Measurements from ENCODE around the gene SLC46A1.
A peak's percentile ranks its signal among the peaks of the same experiment; 100 is the strongest.

The SLC46A1 gene

DNA sequence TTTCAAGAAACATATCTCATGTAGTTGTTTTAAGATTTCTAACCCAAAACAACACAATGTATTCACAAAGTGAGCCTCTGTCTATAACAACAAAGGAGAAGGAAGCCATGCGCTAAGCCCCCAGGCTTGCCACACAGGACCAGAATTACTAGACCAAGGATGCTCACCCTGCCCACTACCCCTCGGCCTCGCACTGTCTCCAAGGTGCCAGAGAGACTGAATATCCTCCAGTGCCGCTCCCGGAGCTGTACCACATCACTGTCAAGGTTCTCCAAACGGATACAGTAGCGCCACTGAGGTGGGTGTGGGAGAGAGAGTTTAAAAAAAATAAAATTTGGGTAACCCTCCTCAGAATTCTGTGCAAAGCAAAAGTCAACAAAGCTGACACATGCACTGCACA lies 55.7 kb downstream of the SLC46A1 start:
- DNase-seq, result no peak

GRCh38 chr17:28348979-28349378 lies 57.0 kb downstream of the SLC46A1 start:
- no peak for DNase-seq

GRCh38 chr17:28347261-28347891 lies 58.6 kb downstream of the SLC46A1 start:
- DNase-seq, result peak; percentile 91

- DNase-seq, result no peak
These were observed 59.2 kb downstream of the SLC46A1 start for GRCh38 chr17:28346746-28347246.

DNA sequence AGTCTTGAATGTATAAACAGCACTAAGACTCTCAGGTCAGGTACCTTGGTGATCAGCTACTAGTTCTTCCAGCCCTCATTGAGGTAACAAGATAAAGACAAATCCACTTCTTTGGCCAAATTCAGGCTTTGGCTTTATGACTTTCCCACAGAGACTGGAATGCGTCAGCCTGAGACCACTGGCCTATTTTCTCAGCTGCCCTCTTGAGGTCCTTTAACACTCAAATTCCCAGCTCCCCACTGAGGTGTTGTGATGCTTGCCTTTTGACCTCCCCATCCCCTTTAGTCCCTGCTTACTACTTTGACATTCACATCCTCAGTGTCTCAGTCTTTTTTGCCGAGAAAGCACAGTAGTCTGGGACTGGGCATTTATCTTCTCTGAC lies 59.8 kb downstream of the SLC46A1 start:
- DNase-seq, result no peak

DNA sequence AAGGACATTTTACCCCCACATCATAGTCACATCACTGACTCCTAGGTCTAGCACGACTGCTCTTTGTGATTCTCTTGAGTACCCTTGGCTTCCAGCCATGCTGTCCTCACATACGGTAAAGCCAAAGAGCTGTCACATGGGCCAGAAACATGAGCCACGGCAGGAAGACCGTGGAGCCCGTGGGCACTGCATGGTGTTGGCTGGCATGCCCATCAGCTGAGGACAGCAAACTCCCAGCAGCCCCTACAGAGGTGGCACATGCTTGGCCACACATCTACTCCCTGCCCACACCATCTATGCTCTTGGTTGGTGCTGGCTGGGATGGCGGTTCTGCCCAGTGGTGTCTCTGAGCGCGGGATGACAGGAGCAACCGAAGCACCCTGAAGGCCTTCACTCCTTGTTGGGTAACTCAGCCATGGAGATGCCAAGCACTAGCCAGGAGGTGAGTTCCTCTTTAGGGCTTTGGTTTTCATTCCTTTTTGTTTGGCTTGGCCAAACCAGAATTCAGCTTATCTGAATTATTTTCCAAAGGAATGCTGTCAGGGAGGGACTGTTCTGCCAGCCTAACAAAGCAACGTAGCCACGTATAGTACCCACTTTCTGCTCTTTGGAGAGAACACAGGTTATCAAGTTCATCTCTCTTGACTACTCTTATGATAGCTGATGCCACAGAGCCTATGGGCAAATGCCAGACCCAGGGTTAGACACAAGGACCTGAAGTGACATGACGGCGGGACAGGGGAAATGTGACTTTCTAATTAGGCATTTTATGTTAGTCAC lies 60.4 kb downstream of the SLC46A1 start:
- peak; percentile 19 for DNase-seq
